ENCODE results near the gene ESRRA.

ESRRA gene

DNA sequence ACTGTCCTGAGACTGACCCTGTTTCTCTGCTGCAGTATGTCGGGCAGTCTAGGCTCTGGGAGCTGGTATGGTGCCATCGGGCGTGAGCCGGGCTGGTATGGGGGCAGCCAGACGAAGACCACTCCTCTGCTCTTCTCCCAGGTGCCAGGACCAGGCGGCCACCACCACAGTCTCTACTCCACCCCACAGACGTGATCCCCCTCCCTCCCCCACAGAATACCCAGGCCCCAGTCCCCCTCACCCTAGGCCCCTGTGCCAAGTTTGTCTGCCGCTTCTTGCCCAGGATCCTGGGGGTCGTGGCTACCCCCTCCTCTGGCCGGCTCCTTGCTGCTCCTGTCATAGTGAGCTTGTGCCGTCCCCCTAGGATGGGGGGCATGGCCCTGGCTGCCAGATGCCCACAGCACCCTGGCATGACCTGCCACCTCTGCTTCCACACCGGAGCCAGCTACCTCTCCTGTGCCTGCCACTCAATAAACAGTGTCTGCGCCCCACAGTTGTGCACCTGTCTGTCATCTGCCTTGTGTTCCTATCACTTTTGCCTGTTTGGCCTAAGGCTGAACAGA is 16.2 kb upstream of the ESRRA start:
- intact Hi-C loops (cut with DNase I) = no loop called here
- DNase-seq = no peak

DNA sequence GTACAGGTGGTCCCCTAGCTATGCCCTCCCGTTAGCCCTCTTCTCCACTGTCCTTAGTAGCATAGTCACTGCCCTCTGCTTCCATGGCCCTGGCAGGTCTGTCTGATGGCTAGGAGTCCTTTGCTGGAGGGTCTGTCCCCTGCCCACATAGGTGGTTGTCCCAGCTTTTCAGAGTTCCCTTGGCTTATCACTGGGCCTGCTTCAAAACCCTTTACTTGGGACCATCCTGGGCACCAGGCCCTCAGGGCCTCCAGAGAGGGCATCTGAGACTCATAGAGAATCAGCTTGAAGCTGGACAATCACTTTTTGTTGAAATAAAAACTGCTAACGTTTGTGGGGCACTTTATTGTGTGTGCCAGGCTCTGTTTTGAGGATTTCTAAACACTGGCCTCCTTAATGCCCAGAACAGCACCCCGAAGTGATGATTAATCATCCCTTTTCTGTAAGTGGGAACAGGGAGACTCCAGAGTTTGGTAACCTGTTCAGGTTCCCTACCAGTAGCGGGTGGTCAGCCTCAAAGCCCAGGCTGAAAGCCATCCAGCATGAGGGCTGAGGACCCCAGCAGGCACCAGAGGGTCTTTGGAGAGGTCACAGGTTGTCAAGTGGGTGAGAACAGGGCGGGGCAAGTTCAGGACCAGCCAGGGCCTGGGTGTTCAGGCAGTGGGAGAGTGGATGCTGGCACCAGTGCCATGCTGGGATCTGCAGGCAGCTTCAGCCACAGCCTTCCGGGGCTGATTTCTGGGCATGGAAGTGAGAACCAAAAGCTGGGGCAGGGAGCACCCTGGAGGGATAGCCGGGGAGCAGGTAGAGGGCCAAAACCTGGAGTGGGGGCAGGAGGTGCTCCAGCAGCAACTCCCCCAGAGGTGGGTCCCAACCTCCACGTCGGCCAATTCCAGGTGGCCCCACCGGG is 14.7 kb upstream of the ESRRA start:
- DNase-seq = peak in 1 of 42 donors; percentile 39

DNA sequence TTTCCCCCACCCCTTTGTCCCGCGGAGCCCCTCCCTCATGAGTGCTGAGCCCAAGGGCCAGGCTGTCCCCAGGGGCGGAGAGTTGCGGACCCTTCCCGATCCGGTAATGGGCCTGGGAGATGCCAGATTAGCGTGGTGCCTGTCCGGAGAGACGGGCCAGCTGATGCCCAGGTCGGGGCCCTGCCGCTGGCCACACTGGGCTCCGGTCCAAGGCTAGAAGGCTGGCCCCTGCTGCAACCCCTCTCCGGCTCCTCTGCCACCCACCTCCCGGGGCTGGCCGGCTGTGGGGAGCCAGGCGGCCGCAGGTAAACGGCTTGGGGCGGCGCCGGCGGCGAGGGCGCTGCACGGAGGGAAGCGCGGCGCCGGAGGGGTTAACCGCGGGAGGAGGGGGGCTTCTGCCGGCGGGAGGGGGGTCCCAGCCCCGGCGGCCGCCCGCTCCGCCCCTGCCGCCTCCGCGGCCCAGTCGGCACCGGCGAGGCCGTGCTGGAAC is 14.0 kb upstream of the ESRRA start, which contains the start of gene KCNK4:
Gene KCNK4, plus strand, starts transcription at position 41 of the 490 bp plus-strand sequence. CDS start 1,717 bp downstream, outside the sequence.
- no peak for DNase-seq
- intact Hi-C loops (cut with DNase I) = no loop called here

More for the DNA sequence above, 14.7 kb upstream of the ESRRA start:
- intact Hi-C loops (cut with DNase I) = no loop called here

GRCh38 chr11:64291752-64292459 is 13.4 kb upstream of the ESRRA start:
- peak in 6 of 42 donors; percentile 17 to 56 (median 43) for DNase-seq
- intact Hi-C loops (cut with DNase I) = no loop called here

DNA sequence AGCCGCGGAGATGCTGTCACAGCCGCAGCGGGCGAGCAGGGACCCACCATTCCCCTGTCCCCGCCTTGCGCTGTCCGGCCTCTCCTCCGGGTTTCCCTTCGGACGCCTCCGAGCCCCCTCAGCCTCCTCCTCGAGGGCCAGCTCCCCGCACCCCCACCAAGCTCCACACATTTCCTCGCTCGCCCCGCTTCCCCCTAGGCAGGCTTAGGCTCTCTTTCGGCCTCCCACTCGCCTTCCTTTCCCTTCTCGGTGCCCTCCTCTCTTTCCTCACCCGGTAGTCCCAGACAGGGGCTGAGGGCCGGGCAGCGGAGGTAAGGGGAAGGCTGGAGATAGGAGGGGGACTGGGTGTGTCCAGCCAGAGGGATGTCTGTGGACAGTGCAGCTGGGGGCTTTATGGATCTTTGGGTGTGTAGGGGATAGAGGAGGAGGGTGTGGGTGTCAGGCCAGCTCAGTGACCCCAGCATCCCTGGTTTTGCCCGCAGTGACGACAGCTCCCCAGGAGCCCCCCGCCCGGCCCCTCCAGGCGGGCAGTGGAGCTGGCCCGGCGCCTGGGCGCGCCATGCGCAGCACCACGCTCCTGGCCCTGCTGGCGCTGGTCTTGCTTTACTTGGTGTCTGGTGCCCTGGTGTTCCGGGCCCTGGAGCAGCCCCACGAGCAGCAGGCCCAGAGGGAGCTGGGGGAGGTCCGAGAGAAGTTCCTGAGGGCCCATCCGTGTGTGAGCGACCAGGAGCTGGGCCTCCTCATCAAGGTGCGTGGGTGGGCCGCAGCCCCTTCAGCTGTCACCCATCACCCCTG is 12.7 kb upstream of the ESRRA start:
- peak in 3 of 42 donors; percentile 22 to 39 (median 33) for DNase-seq
- intact Hi-C loops (cut with DNase I) = no loop called here

DNA sequence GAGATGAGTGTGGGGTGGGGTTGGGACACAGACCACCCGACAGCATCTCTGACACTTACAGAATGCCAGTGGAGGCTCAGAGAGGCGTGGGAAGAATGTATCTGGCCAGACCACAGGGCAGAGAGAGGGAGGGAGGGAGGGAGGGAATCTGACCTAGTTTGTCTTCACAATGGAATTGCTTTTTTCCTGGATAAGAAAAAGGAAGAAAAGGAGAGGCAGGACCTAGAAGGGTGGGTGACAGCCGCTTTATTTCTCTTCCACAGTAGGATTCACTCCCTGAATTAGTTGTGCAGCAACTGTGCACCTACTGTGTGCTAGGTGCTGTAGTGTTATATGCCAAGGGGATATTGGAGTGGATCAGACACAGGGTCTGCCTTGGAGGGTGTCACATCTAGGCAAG is 10.6 kb upstream of the ESRRA start:
- DNase-seq = no peak
- intact Hi-C loops (cut with DNase I) = no loop called here

- no peak for DNase-seq
- intact Hi-C loops (cut with DNase I) = no loop called here
These were observed 9.6 kb upstream of the ESRRA start for GRCh38 chr11:64295760-64296159.

- intact Hi-C loops (cut with DNase I) = no loop called here
- DNase-seq = no peak
These were observed 9.1 kb upstream of the ESRRA start for GRCh38 chr11:64296236-64296635.

GRCh38 chr11:64296830-64297698 is 8.3 kb upstream of the ESRRA start:
- DNase-seq = no peak
- intact Hi-C loops (cut with DNase I) = no loop called here

GRCh38 chr11:64297699-64298358 is 7.5 kb upstream of the ESRRA start:
- intact Hi-C loops (cut with DNase I) = no loop called here
- no peak for DNase-seq

DNA sequence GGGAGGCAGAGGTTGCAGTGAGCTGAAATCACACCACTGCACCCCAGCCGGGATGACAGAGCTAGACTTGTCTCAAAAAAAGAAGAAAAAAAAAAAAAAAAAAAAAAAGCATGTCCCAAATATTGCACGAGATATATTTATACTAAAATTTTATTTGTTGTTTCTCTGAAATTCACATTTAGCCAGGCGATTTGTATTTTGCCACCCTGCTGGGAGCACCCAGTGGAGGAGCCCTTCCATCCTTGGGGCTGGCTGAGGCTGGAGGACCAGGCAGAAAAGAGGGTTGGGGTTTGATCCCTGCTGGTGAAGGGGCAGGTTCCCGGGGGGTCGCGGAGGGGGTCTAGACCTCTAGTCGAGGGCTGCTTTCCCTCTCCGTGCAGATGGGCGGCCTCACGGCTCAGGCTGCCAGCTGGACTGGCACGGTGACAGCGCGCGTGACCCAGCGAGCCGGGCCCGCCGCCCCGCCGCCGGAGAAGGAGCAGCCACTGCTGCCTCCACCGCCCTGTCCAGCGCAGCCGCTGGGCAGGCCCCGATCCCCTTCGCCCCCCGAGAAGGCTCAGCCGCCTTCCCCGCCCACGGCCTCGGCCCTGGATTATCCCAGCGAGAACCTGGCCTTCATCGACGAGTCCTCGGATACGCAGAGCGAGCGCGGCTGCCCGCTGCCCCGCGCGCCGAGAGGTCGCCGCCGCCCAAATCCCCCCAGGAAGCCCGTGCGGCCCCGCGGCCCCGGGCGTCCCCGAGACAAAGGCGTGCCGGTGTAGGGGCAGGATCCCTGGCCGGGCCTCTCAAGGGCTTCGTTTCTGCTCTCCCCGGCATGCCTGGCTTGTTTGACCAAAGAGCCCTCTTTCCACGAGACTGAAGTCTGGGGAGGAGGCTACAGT is 6.1 kb upstream of the ESRRA start:
- peak; percentile 49 to 92 (median 81) for DNase-seq
- intact Hi-C loops (cut with DNase I) = no loop called here

DNA sequence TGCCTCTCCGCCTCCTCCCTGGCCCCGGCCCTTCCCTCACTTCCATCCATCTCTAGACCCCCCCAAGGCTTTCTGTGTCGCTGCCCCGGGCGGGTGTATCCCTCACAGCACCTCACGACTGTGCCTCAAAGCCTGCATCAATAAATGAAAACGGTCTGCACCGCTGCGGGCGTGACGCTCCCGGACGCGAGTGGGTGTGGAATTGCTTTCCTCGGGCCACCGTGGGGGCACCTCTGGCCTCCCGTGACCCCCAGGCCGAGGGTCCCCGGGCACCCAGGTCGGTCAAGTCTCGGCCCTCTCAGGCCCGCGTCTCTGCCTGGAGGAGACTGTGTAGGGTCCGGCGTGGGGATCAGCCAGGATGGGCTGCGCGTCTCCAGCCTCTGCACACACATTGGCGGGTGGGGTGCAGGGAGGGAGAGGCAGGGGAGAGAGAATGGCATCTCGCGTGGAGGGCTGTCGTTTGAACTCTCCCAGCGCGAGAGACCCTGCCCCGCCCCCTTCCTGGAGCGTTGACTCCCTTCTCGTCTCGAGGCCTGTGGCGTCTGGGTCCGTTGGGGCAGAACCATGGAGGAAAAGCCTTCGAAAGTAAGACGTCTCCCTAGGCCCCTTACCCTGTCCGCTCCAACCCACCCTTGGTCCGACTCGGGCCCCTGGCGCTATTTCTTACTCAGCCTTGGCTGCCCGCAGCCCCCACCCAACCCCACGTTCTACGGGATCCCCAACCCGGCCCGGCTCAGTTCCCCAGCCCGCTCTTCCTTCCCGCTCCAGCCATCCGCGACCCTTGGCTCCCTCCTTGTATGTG is 5.3 kb upstream of the ESRRA start, which contains the start of gene CATSPERZ:
Gene CATSPERZ, plus strand, starts transcription at position 512 of the 802 bp plus-strand sequence. Its CDS starts 53 bp downstream, at position 565.
- intact Hi-C loops (cut with DNase I) = no loop called here
- peak in 7 of 42 donors; percentile 22 to 57 (median 41) for DNase-seq

- DNase-seq = no peak
- intact Hi-C loops (cut with DNase I) = loop anchor here (2.0 kb wide), 1 partner anchor 33 kb away; no protein-coding TSS in a partner anchor
These were observed 2.0 kb upstream of the ESRRA start for GRCh38 chr11:64303109-64304031.

GRCh38 chr11:64304032-64304315 is 1.4 kb upstream of the ESRRA start:
- intact Hi-C loops (cut with DNase I) = loop anchor here (2.0 kb wide), 1 partner anchor 33 kb away; no protein-coding TSS in a partner anchor
- no peak for DNase-seq
